ENCODE data around the gene TMOD1.

- TF ChIP-seq CTCF (IDR thresholded peaks at IDR 0.05), result no peak
- no peak for TF ChIP-seq POLR2A (IDR thresholded peaks at IDR 0.05)
Observed at GRCh38 chr9:97506306-97506705, 4.8 kb downstream of the TMOD1 start.

Measured in testis (tissue), 2 donors.